A549 (cell line): Measurements from ENCODE around the gene FARSB.

Experiments
- KDM1A ChIP-seq: fragments of 200-600 bp; sonication (generic); IDR thresholded peaks from 2 replicates; pipeline ENCODE4 v1.6.1; 2016; ENCODE audit warnings: low read depth, mild to moderate bottlenecking
- MAZ ChIP-seq: fragments of 150-350 bp; IDR thresholded peaks from 2 replicates; pipeline ENCODE4 v1.6.1; 2014; ENCODE audit warnings: antibody characterized with exemption, low read depth, low read length, borderline replicate concordance
- RCOR1 ChIP-seq: fragments of 150-350 bp; IDR thresholded peaks from 2 replicates; pipeline ENCODE4 v1.6.1; 2014; ENCODE audit warnings: antibody characterized with exemption, low read length, low read depth
- TF ChIP-seq, protein P1 (sequence below): fragments of >200 bp; sonication (Bioruptor Twin); formaldehyde crosslinking; IDR thresholded peaks from 3 replicates; pipeline ENCODE4 v1.5.1; 2016

GRCh38 chr2:222594679-222595078, 61.2 kb downstream of the FARSB start:
- no peak for TF ChIP-seq KDM1A
- TF ChIP-seq MAZ: no peak
- TF ChIP-seq RCOR1: no peak
- TF ChIP-seq, protein P1, sequence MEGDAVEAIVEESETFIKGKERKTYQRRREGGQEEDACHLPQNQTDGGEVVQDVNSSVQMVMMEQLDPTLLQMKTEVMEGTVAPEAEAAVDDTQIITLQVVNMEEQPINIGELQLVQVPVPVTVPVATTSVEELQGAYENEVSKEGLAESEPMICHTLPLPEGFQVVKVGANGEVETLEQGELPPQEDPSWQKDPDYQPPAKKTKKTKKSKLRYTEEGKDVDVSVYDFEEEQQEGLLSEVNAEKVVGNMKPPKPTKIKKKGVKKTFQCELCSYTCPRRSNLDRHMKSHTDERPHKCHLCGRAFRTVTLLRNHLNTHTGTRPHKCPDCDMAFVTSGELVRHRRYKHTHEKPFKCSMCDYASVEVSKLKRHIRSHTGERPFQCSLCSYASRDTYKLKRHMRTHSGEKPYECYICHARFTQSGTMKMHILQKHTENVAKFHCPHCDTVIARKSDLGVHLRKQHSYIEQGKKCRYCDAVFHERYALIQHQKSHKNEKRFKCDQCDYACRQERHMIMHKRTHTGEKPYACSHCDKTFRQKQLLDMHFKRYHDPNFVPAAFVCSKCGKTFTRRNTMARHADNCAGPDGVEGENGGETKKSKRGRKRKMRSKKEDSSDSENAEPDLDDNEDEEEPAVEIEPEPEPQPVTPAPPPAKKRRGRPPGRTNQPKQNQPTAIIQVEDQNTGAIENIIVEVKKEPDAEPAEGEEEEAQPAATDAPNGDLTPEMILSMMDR: no peak
